RWPE2 (cell line): Measurements from ENCODE around the gene SLN.
A peak's percentile ranks its signal among the peaks of the same experiment; 100 is the strongest.

Source experiments
- ATAC-seq: fragments of 200-7000 bp; cut with Tn5 transposase; 3 replicates; pipeline ENCODE4 v1.9.1; 2021; ENCODE audit warnings: low read depth
- DNase-seq: peaks from one replicate; pipeline ENCODE4 v3.0.0-alpha.2; 2020; ENCODE audit warnings: low spot score
- H3K27ac ChIP-seq: fragments of 450-650 bp; 2 replicates; pipeline ENCODE4 v1.5.1; 2017; ENCODE audit warnings: mild to moderate bottlenecking; ENCODE audit not compliant: poor library complexity, severe bottlenecking
- H3K27me3 ChIP-seq: fragments of 250-450 bp; sonication (Bioruptor Pico); 2 replicates; pipeline ENCODE4 v1.5.1; 2021; ENCODE audit warnings: mild to moderate bottlenecking, moderate library complexity; ENCODE audit not compliant: insufficient read depth, poor library complexity, severe bottlenecking
- H3K36me3 ChIP-seq: fragments of 250-450 bp; sonication (Bioruptor Pico); 2 replicates; pipeline ENCODE4 v1.5.1; 2020; ENCODE audit warnings: low read depth, mild to moderate bottlenecking, moderate library complexity
- H3K4me1 ChIP-seq: fragments of 250-450 bp; sonication (Bioruptor Pico); 2 replicates; pipeline ENCODE4 v1.5.1; 2021; ENCODE audit warnings: mild to moderate bottlenecking, moderate library complexity; ENCODE audit not compliant: insufficient read depth, poor library complexity, severe bottlenecking
- H3K4me3 ChIP-seq: fragments of 250-450 bp; sonication (Bioruptor Pico); 2 replicates; pipeline ENCODE4 v1.5.1; 2021; ENCODE audit warnings: mild to moderate bottlenecking, moderate library complexity; ENCODE audit not compliant: severe bottlenecking
- H3K9me3 ChIP-seq: fragments of 250-450 bp; sonication (Bioruptor Pico); 2 replicates; pipeline ENCODE4 v1.5.1; 2021; ENCODE audit warnings: mild to moderate bottlenecking, moderate library complexity; ENCODE audit not compliant: severe bottlenecking
- CTCF ChIP-seq: fragments of 450-650 bp; IDR thresholded peaks from one replicate; pipeline ENCODE4 v1.5.1; 2017; ENCODE audit warnings: mild to moderate bottlenecking, moderate library complexity; ENCODE audit not compliant: poor library complexity, severe bottlenecking

Gene SLN

GRCh38 chr11:107719557-107720302 lies 7.9 kb upstream of the SLN start:
- Histone ChIP-seq H3K27ac (no peak overlapping the region), H3K4me1 (peaks cover 9% of the 10 kb centered on the region), H3K9me3 (no peaks in the 10 kb centered on the region), H3K4me3 (no peak overlapping the region), H3K36me3 (no peaks in the 10 kb centered on the region), H3K27me3 (no peaks in the 10 kb centered on the region)
- peak; percentile 75 for ATAC-seq
- no peak for TF ChIP-seq CTCF
- no peak for DNase-seq

- no peak for DNase-seq
These were observed 7.2 kb upstream of the SLN start for GRCh38 chr11:107719073-107719472.

GRCh38 chr11:107716884-107717532 lies 5.2 kb upstream of the SLN start:
- H3K36me3 ChIP-seq, result no peaks in the 10 kb centered on the region
- ATAC-seq (peak; percentile 45; the same call in 1 of the 3 replicates), DNase-seq (no peak)
- H3K4me1 ChIP-seq, result peaks cover 9% of the 10 kb centered on the region
- no peaks in the 10 kb centered on the region for H3K27me3 ChIP-seq
- H3K9me3 ChIP-seq, result no peaks in the 10 kb centered on the region
- no peak overlapping the region for H3K4me3 ChIP-seq
- TF ChIP-seq CTCF, result no peak
- H3K27ac ChIP-seq, result no peak overlapping the region

More at GRCh38 chr11:107719073-107719472, 7.2 kb upstream of the SLN start:
- no peak for TF ChIP-seq CTCF
- Histone ChIP-seq H3K4me1 (peaks cover 9% of the 10 kb centered on the region), H3K36me3 (no peaks in the 10 kb centered on the region), H3K27ac (no peak overlapping the region), H3K27me3 (no peaks in the 10 kb centered on the region), H3K4me3 (no peak overlapping the region), H3K9me3 (no peaks in the 10 kb centered on the region)
- peak; percentile 24; the same call in 2 of the 3 replicates for ATAC-seq

- no peaks in the 10 kb centered on the region for H3K27me3 ChIP-seq
- DNase-seq (no peak), ATAC-seq (no peak)
- H3K27ac ChIP-seq, result no peak overlapping the region
- H3K36me3 ChIP-seq, result no peaks in the 10 kb centered on the region
- TF ChIP-seq CTCF, result no peak
- no peaks in the 10 kb centered on the region for H3K4me1 ChIP-seq
- no peak overlapping the region for H3K4me3 ChIP-seq
- no peaks in the 10 kb centered on the region for H3K9me3 ChIP-seq
These were observed 1.2 kb upstream of the SLN start for GRCh38 chr11:107713009-107713408.

GRCh38 chr11:107710301-107710700 lies 1.6 kb downstream of the SLN start:
- ATAC-seq (no peak), DNase-seq (no peak)
- H3K9me3 ChIP-seq, result no peaks in the 10 kb centered on the region
- peaks cover 3% of the 10 kb centered on the region for H3K4me1 ChIP-seq
- no peak for TF ChIP-seq CTCF
- no peak overlapping the region for H3K27ac ChIP-seq
- H3K36me3 ChIP-seq, result no peaks in the 10 kb centered on the region
- no peaks in the 10 kb centered on the region for H3K27me3 ChIP-seq
- H3K4me3 ChIP-seq, result no peak overlapping the region
